ENCODE measurements around the gene ARID3C.

Gene ARID3C

DNA sequence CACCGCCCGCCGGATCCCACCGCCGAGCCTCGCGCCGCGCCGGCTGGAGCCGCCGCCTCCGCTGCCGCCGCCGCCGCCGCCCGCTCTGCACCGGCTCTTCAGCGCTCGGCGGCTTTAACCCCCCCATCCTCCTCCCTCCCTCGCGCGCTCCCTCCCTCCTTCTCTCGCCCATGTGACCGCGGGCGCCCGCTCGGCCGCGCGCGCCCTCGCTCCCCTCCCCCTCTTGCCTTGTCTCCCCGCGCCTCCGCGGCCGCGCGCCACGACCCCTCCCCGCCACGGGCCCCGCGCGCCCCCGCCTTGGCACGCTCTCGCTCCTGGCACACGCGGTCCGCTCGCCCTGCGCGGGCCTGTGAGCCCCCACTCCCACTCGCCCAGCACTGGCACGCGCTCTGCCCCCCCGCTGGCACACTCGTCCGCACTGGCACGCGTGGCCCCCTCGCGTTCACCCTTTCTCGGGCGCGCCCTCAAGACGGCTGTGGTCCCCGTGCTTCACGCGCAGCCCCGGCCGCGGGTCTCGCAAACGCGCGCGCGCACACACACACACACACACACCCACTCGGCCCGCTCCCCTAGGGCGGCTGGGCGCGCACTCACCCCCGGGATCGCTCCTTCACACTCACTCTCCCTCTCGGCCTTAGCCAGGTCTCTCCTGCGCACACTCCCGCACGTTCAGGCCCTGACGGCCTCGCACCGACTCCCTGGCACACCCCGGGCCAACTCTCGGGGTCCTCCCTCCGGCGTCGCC lies 39.1 kb downstream of the ARID3C start, which contains the start of gene CNTFR:
Gene CNTFR, minus strand, starts transcription at position 89 of the 745 bp plus-strand sequence. CDS start 20,743 bp downstream, outside the sequence.
- H3K4me3 ChIP-seq (ENCODE audit: low read length): no peak within 1 kb of the TSS
- TF ChIP-seq ZNF274 (IDR thresholded peaks at IDR 0.05; ENCODE audit: low read depth, low read length): no peak

DNA sequence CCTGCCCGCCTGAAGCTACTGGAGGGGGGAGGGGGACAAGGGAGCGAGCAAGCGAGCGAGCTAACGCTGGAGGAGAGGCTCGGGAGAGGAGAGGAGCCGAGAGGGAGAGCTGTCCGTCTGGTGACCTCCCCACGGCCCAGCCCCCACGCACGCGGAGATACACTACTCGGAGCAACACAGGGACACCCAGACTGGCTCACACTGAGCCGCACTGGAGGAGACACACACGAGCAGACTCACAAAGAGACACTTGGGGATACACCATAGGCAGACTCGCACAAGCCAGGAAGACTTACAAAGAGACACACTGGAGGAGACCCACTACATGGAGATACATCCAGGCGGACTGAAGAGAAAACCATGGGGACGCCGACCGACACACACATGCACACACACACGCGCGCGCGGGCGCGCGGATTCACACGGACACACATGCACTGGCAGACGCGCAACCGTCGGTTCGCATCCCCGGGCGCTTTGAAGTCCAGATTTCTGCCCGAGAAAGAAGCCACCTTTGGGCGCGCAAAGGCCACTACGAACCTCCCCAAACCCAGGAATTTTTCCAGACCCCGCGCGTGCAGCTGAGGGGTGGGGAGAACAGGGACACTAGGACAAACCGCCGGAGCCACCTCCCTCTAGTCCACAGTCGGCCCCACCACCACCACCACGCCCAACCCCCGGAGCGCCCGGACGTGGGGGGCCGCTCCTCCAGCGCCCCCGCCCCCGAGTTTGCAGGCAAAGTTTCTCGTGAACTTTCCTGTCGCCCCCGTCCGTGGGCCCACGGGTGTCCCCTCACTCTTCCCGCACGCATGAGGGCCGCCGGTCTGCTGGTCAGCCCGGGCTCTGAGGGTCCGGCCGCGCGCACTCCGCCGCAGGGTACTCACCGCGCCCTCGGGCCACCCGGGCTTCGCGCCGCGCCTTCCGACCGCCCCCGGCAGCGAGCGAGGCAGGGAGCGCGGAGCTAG lies 39.9 kb downstream of the ARID3C start:
- no peak for TF ChIP-seq ZNF274 (IDR thresholded peaks at IDR 0.05; ENCODE audit: low read depth, low read length)
- H3K4me3 ChIP-seq (ENCODE audit: low read length): no peak overlapping the region

DNA sequence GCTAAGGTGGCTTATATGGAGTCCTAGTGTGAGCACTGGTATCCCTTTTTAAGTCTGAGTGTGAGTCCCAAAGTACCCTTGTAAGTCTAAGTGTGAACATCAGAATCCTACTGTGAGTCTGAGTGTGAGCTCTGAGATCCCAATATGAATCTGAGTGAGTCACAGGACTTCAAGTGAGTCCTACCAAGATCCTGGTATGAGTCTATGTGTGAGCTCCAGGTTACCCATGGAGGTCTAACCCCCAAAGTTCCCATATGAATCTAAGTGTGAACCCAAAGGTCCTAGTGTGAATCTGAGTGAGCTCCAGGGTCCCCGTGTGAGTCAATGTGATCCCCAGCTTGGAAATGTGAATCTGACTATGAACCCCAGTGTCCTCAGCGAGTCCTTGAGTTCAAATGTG lies 41.6 kb downstream of the ARID3C start:
- no peak for TF ChIP-seq ZNF274 (IDR thresholded peaks at IDR 0.05; ENCODE audit: low read depth, low read length)
- no peak overlapping the region for H3K4me3 ChIP-seq (ENCODE audit: low read length)

DNA sequence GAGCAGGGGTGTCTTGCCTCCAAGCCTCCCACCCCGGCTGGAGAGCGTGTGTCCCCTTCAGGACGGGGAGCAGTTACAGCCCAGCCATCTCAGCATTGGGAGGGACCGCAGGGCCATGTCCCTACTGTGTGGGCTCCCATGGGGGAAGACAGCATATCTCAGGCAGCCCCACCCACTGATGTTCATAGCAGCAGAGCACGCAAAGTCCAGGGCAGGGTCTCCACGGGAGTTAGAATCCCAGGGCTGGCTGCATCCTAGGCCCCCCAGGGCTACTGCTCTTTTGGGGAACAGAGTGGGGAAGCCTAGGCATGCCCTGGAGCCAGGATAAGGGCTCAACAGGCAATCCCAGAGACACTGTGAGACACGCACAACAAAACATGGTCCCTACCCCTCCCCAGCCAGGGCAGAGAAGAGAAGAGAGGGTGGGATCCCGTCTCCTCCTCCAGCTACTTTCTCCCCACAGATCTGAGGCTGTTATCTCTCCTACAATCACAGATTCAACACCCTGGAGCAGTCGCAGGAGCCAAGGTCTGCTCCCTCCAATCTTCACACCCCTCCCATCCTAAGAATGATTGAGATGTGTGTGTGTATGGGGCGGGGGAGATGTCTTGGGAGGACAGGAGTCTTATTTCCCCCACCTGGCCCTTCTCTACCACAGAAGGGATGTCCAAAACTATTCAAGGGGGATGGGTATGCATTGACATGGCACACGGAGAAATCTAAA lies 42.8 kb downstream of the ARID3C start:
- no peak overlapping the region for H3K4me3 ChIP-seq (ENCODE audit: low read length)
- TF ChIP-seq ZNF274 (IDR thresholded peaks at IDR 0.05; ENCODE audit: low read depth, low read length): no peak

DNA sequence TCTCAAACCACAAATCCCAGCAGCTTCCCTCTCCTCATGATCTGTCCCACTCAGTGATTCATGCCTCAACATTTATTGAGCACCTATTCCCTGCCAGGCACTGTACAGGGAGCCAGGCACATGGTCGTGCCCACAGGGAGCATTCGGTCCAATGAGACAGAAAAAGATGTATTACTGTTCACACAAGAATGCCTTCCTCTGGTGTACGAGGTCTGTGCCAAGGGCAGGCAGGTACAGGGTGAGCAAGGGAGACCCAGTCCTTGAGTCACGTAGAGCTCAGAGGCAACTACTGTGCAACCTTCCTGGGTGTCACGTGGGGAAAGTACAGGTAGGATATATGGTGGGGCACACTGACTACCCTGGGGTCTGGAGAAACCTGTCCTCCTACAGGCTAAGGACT lies 43.9 kb downstream of the ARID3C start:
- no peak overlapping the region for H3K4me3 ChIP-seq (ENCODE audit: low read length)
- TF ChIP-seq ZNF274 (IDR thresholded peaks at IDR 0.05; ENCODE audit: low read depth, low read length): no peak

DNA sequence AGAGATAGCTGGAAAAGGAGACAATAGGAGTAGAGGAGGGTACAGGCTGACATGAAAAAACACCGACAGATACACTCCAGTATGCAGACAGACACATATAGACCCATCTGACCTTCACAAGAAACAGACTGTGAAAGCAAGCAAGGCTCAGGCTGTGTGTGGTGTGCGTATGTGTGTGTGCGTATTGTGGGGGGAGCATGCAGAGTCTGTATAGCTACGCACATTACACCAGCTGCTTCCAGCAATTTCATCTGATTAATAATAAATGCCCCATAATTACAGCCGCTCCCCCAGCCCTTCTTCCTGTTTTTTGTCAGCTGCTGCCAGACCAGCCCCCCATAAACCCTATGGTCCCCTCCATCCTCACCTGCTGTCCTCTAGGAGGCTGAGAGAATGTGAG lies 46.1 kb downstream of the ARID3C start:
- H3K4me3 ChIP-seq (ENCODE audit: low read length): no peak overlapping the region
- TF ChIP-seq ZNF274 (IDR thresholded peaks at IDR 0.05; ENCODE audit: low read depth, low read length): no peak

DNA sequence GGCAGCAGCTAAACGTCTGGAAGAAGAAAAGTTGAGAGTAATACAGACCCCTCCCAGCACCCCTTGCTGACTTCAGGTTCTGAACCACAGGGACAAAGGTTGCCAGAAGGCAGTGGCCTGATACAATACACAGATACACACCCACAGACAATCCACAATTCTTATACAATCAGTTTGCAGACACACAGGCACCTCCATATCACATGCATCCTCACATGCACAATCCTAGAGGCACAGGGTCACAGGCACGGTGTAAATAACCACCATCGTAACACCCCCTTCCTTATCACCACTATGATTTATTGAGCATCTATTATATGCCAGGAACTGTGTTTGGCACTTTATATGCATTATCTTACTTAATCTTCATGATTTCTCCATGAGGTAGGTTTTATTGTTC lies 47.5 kb downstream of the ARID3C start:
- no peak overlapping the region for H3K4me3 ChIP-seq (ENCODE audit: low read length)
- no peak for TF ChIP-seq ZNF274 (IDR thresholded peaks at IDR 0.05; ENCODE audit: low read depth, low read length)

DNA sequence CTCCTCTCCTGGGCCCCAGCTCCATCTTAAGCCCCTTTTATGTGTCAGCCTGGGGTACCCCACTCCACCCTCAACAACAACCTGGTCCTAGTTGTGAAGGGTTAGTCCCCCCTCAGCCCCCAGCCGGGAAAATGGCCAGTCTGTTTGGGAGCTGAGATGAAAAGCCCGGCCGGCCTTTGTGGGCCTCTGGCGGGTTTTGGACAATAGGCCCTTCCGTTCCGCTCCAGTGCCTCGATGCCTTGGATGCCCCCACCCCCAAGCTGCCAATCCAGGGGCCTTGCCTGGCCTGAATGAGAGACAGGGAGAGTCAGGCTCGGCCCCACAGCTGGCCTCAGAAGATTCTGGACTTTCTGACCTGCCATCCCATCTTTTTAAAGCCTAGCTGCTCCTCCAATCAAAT lies 48.5 kb downstream of the ARID3C start:
- no peak overlapping the region for H3K4me3 ChIP-seq (ENCODE audit: low read length)

DNA sequence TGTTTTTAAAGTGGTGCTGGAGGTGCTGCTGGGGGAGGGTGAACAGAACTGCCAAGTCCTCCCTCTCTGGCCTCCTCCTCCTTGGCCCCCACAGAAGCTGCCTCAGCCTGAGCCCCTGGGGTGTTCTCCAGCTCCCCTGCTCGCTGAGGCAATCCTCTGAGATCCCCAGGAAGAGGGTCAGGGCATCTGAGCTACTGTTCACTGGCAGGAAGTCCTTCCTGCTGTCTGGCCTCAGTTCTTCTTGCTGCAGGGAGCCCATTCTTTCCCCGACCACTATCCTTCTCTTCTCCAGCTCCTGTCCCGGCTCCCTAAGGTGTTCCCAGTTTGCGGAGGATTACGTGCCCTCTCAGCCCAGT lies 49.1 kb downstream of the ARID3C start:
- TF ChIP-seq ZNF274 (IDR thresholded peaks at IDR 0.05; ENCODE audit: low read depth, low read length): no peak
- H3K4me3 ChIP-seq (ENCODE audit: low read length): no peak overlapping the region

More for the DNA sequence above, 48.5 kb downstream of the ARID3C start:
- no peak for TF ChIP-seq ZNF274 (IDR thresholded peaks at IDR 0.05; ENCODE audit: low read depth, low read length)

DNA sequence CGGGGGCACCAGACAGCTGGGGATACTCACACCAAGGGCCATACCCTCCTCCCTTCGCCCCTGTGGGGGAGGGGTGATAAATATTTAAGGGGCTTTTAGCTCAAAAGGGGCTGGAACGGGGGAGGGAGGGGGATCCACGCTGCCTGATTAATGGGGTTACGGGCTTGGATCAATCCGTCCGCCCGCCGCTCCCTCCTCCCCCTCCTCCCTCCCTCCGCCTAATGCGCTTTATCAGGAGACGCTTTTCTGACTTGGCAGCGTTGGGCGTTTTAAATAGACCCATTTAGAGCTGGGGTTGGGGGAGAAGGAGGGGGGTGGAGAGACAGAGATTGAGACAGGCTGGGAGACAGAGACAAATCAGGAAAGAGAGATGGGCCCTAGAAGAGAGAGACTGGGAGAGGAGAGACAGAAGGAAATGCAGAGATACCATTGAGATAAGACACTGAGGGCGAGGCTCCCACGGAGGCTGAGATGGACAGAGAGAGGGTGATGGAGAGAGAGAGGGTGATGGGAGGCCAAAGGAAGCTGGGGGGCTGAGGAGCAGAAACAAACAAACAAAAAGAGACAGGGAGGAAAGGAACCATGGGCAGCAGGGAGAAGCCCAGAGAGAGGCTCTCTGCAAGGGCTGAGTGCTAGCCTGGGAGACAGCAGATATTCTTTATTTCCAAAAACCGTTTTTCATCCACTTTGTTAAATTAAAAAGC lies 49.6 kb downstream of the ARID3C start:
- H3K4me3 ChIP-seq (ENCODE audit: low read length): no peak overlapping the region
- TF ChIP-seq ZNF274 (IDR thresholded peaks at IDR 0.05; ENCODE audit: low read depth, low read length): no peak

DNA sequence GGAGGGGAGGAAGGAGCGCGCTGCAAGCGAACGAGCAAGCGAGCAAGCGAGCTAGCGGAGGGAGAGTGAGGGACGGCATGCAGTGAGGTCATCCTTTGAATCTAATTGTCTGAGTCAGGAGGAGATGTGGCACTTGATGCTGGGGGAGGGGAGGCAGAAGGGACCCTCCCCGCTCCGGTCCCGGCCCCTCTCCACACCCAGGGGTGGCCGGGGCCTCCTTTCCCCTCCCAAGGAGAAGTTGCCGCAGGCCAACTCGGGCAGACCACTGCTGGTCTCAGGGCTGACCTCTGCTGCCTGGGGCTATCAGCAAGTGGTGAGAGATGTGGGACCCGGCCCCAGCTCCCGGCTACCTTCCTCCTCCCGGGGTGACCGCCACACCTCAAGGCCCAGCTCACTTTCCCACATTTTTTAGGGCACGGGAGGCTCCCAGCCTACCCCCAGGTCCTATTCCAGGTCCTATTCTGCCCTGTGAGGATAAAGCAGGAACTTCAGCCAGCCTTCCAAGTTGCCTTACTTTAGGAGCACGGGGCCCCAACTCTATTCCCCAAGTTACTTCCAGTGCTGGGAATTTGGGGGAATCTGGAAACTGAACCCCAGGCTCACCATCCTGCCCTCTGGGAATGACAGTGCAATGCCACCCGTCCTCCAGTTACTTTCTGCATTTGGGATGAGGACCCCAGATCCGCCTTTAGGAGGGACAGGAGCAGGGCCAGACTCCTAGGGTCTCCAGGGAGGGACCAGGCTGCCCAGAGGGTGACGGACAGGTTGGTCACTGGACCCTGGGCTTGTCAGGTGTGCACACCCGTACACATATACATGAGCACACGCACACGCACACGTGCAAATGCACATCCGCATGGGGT lies 50.4 kb downstream of the ARID3C start:
- no peak overlapping the region for H3K4me3 ChIP-seq (ENCODE audit: low read length)
- no peak for TF ChIP-seq ZNF274 (IDR thresholded peaks at IDR 0.05; ENCODE audit: low read depth, low read length)

DNA sequence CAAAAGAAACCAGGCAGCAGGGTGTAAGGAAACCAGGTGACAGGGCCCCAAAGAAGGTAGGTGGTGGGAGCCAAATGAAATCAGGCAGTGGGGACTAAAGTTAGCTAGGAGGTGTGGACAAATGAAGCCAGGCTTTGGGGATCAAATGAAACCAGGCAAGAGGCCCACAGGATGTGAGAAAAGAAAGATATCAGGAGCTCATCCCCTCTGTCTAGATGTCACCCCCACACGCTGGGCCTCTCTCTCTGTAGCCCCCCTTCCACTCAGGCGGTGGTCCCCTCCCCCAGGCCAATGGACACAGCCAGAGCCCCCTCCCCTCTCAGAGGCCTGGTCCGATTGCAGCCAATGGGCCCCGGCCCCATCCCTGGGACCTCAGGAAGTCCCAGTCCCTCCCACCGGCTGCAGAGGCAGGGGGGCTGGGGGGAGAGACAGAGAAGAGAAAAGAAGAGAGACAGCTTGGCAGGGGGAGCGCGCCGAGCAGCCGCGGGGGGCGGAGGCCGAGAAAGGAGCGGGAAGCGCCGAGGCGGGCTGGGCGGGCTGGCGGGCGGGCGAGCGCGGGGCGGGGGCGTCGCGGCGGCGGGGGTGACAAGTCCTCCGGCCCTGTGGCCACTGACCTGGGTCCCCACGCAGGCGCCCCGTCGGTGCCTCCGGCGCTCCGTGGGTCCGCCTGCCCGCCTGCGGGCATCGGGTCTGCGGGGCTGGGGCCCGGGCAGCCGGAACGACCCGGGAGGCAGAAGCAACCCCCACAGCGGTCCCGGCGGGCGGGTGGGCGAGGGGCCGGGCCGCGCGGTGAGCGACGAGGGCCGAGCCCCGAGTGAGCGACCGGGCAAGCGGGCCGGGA lies 51.2 kb downstream of the ARID3C start:
- TF ChIP-seq ZNF274 (IDR thresholded peaks at IDR 0.05; ENCODE audit: low read depth, low read length): no peak
- no peak overlapping the region for H3K4me3 ChIP-seq (ENCODE audit: low read length)

All from GM08714 (cell line).